Tibial nerve (tissue), 3 donors: ENCODE results near the gene PLXNA4.

ENCODE experiments used
- POLR2A ChIP-seq, 2 donors: fragments of 450-650 bp; IDR thresholded peaks; one replicate each; pipeline ENCODE4 v1.6.1; 2017; ENCODE audit warnings: antibody characterized with exemption in 2 of 2, mild to moderate bottlenecking in 2 of 2, moderate library complexity in 2 of 2
- TF ChIP-seq, protein P1 (sequence below), 5 experiments: fragments of 200-600 bp in 3 of 5; fragments of 450-650 bp in 2 of 5; sonication (generic) in 3 of 5; IDR thresholded peaks; one replicate each; pipeline ENCODE4 v1.5.1; 2016 to 2019; ENCODE audit warnings: antibody characterized with exemption in 5 of 5, mild to moderate bottlenecking in 3 of 5, moderate library complexity in 2 of 5

DNA sequence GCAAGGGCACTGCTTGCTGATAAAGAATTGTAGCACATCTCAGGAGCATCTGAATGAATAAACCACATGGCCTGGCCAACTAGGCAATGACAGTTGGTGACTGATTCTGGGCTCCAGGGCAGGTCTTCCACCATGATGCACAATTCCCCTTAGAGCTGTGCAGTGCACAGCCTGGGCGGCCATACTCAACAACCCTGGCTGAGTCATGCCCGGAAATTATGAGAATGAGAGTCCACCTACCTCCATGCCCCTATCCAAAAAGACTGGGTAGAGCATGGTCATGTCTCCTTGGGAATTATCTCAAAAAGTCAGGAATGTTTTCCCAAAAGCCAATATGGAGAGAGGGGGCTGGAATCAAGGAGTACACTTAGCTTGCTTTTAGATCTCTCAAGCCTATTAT, 425.6 kb downstream of the PLXNA4 start:
- TF ChIP-seq, protein P1, sequence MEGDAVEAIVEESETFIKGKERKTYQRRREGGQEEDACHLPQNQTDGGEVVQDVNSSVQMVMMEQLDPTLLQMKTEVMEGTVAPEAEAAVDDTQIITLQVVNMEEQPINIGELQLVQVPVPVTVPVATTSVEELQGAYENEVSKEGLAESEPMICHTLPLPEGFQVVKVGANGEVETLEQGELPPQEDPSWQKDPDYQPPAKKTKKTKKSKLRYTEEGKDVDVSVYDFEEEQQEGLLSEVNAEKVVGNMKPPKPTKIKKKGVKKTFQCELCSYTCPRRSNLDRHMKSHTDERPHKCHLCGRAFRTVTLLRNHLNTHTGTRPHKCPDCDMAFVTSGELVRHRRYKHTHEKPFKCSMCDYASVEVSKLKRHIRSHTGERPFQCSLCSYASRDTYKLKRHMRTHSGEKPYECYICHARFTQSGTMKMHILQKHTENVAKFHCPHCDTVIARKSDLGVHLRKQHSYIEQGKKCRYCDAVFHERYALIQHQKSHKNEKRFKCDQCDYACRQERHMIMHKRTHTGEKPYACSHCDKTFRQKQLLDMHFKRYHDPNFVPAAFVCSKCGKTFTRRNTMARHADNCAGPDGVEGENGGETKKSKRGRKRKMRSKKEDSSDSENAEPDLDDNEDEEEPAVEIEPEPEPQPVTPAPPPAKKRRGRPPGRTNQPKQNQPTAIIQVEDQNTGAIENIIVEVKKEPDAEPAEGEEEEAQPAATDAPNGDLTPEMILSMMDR (IDR thresholded peaks at IDR 0.05) = no peak
- no peak for TF ChIP-seq POLR2A (IDR thresholded peaks at IDR 0.05)
